ENCODE results near the gene SLC39A11.
A peak's percentile ranks its signal among the peaks of the same experiment; 100 is the strongest.
"Not testable (repeated sequence)": the region's sequence is repeated elsewhere in the genome, so short reads cannot be mapped to it uniquely, and the experiment has no call there.

Gene SLC39A11

GRCh38 chr17:73005360-73005759, 87.1 kb downstream of the SLC39A11 start:
- DNase-seq, result no peak

GRCh38 chr17:73003487-73003886, 89.0 kb downstream of the SLC39A11 start:
- no peak for DNase-seq

- DNase-seq, result no peak
Observed at GRCh38 chr17:73000832-73001231, 91.7 kb downstream of the SLC39A11 start.

- DNase-seq, result not testable (repeated sequence)
Observed at GRCh38 chr17:72999474-72999873, 93.0 kb downstream of the SLC39A11 start.

- no peak for DNase-seq
Observed at GRCh38 chr17:72998343-72998742, 94.1 kb downstream of the SLC39A11 start.

GRCh38 chr17:72997559-72997958, 94.9 kb downstream of the SLC39A11 start:
- DNase-seq, result no peak

GRCh38 chr17:72996791-72997190, 95.7 kb downstream of the SLC39A11 start:
- DNase-seq, result no peak

GRCh38 chr17:72995008-72995656, 97.4 kb downstream of the SLC39A11 start:
- DNase-seq, result no peak

GRCh38 chr17:72992783-72993467, 99.6 kb downstream of the SLC39A11 start:
- DNase-seq, result peak; percentile 41 to 73

- DNase-seq, result no peak
Observed at GRCh38 chr17:72991651-72992050, 100.8 kb downstream of the SLC39A11 start.

- no peak for DNase-seq
Observed at GRCh38 chr17:72989074-72989610, 103.3 kb downstream of the SLC39A11 start.

- DNase-seq, result no peak
Observed at GRCh38 chr17:72988451-72988850, 104.0 kb downstream of the SLC39A11 start.

GRCh38 chr17:72987166-72987565, 105.3 kb downstream of the SLC39A11 start:
- DNase-seq, result no peak

GRCh38 chr17:72985882-72986720, 106.4 kb downstream of the SLC39A11 start:
- peak; percentile 79 to 83 for DNase-seq

- DNase-seq, result no peak
Observed at GRCh38 chr17:72984926-72985325, 107.6 kb downstream of the SLC39A11 start.

GRCh38 chr17:72984145-72984925, 108.2 kb downstream of the SLC39A11 start:
- no peak for DNase-seq

- DNase-seq, result no peak
Observed at GRCh38 chr17:72982680-72983079, 109.8 kb downstream of the SLC39A11 start.

- no peak for DNase-seq
Observed at GRCh38 chr17:72978593-72979218, 113.8 kb downstream of the SLC39A11 start.

- peak; percentile 8 to 43 for DNase-seq
Observed at GRCh38 chr17:72977771-72978417, 114.6 kb downstream of the SLC39A11 start.

- peak; percentile 72 to 81 for DNase-seq
Observed at GRCh38 chr17:72976971-72977770, 115.3 kb downstream of the SLC39A11 start.
